HG03064 (cell line): Measurements from ENCODE around the gene SCN8A.

Source experiments
- ATAC-seq: cut with Tn5 transposase; IDR thresholded peaks from one replicate; pipeline ENCODE4 v1.9.1; 2021; ENCODE audit warnings: low read depth; ENCODE audit not compliant: unreplicated experiment

The SCN8A gene

DNA sequence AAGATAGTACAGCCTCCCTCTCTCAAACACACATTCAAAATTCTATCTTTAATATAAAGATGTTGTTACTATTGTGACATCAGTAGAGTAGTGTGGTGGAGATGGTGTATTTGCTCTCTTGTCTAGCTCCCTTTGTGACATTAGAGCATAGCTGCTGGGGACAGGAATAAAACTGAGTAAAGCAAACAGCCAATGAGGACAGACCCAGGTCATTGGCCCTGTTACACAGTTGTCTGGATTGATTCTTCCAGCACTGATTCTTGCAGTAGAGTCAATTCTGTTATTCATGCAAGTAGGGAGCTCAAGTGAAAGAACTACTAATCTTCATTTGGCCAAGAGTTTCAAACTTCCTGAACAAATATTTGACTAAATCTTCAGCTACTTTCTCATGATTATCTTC lies 72.4 kb downstream of the SCN8A start:
- no peak for ATAC-seq

DNA sequence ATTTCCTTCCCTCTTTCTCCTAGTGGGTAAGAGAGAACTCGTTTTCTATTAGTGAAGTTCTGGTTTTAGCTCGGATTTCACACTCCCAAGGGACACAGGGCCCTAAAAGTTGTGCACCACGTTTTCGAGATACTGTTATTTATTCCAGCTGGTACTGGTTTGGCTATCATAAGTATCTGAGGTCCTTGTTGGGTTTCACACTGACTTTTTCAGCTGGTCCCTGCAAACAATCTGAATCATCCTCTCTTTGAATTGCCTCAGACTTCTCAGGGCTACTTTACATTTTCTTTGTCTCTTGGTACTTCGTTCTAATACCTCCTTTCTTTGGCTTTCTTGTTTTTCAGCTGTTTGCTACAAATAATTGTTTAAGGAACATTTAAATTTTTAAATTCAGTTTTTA lies 75.7 kb downstream of the SCN8A start:
- no peak for ATAC-seq

DNA sequence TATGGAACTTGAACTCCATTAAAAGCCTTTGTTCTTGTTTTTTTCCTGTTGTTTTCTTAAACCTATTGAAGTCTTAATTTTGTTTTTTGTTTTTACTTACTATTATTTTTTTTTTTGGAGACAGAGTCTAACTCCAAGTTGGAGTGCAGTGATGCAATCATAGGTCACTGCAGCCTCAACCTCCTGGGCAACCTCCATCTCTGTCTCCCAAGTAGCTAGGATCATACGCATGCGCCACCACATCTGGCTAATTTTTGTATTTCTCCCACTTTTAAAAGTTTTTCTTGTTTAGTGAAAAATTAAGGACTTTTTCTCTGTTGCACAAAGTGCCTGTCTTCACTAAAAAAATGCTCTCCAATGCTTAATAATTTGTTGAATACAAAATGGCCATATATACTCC lies 76.2 kb downstream of the SCN8A start:
- no peak for ATAC-seq

DNA sequence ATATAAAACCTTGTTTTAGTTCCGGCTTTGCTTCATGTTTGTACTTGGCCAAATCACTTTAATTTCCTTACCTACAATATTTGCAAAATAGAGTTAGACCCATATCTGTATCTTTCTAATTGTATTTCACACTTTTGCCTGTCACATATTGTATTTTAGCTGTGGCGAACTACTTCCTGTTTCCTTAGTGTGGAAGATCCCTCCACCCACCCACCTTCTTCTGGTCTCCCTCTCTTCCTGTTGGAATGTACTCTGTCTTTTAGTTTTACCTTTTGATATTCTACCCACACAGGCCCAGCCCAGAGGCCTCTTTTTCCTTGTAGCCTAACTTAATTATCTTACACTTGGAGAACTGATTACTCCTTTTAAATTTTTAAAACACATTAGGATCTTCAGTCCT lies 78.2 kb downstream of the SCN8A start:
- ATAC-seq = no peak

DNA sequence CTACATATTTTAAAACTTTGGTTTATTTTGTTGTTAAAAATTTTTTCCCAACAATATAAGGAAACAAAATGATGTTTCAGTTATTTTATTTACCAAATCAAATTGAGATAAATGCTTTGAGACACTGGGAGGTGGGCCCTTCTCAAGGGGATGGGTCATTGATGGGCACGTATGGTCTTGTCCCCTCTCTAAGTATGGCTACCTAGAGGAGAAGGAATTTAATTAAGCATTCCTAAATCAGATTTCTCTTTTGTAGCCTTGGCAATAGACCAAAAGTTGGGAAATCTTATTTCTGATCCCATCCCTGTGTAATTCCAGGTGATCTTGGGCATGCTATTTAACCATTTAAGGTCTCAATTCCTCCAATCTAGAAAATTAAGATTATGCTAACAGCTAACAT lies 79.0 kb downstream of the SCN8A start:
- ATAC-seq = no peak

DNA sequence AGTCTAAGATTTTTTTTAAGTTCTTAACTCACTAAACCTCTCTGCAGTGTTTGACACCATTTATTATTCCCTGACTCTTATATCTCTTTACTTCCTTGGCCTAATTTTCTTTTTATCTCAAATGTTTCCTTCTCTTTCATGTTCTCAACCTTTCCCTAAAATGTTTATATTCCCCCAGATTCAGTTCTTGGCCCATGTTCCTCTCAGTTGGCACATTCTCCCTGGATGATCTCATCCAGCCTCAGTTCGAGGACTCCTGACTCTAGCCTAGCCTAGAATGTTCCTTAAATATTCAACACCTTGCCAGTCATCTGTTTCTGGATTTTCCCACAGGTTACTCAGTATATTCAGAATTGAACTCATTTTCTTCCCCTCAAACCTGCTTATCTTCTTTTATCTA lies 81.3 kb downstream of the SCN8A start:
- no peak for ATAC-seq

DNA sequence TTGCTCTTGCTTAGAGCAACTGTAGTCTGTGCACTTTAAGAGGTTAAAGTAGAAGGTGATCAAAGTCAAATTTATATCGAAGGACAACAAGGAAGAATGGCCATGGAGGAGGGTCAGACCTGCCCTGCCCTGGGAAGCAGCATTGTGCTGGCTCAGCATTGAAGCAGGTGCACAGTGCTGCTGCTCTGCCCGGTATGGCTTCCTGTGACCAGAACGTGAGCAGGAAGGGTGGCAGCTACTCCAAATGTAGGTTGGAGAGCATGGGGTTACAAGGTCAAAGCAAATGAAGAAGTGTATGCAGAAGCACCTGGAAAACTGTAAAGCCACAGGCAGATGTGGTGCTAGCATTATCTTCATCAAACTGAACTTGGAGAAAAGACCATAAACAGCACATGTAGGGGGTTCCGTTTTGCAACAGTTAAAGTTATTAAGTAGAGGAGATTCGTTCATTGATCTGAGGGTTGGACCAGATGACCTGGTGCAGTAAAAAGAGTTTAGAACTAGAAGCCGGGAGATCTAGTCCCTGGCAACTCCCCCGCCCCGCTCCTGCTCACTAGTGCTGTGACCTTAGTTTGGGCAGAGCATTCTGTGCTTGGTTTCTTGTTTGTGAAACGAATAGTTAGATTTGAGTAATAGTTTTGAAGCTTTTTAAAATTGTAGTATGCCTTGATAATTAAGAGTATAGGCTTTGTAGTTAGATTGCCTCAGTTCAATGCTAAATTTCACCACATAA lies 84.2 kb downstream of the SCN8A start:
- ATAC-seq = no peak

DNA sequence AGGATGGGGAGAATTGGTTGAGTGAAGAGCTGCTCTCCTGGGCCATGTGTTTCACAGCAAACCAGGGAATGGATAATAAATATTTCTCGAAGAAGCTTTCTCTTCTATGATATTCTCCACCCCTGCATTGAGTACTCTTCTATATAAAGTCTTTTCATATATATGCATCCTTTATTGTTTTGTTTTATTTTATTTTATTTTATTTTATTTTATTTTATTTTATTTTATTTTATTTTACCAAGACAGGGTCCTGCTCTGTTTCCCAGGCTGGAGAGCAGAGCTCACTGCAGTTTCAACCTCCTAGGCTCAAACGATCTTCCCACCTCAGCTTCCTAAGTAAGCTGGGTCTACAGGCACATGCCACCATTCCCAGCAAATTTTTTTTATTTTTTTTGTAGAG lies 85.8 kb downstream of the SCN8A start:
- ATAC-seq = no peak

DNA sequence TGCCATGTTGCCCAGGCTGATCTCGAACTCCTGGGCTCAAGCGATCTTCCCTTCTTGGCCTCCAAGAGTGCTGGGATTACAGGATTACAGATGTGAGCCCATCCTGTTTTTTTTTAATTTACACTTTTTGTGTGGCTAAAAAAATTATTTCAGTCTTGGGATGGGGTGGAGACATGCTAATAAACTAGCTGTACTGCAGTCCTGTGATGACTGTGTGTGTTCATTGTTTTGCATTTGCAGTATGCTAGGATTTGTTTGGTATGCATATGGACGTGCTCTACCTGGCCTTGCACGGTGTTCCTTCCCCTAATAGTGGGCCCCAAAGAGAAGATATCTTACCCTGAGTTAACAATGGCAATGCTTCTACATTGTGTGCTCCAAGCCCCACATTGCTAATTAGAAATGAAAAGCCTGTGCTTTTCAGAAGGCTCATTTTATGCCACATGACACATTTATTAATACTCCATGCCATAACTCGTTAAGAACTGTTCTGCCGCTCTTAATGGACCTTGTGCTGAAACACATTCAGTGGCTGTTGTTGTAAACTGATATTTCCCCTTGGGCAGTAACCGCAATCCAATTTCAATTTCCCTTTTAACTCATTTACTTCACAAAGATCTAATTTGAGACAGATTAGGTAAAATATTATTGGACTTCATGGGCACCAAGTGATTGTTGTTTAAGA lies 86.4 kb downstream of the SCN8A start:
- ATAC-seq = no peak

DNA sequence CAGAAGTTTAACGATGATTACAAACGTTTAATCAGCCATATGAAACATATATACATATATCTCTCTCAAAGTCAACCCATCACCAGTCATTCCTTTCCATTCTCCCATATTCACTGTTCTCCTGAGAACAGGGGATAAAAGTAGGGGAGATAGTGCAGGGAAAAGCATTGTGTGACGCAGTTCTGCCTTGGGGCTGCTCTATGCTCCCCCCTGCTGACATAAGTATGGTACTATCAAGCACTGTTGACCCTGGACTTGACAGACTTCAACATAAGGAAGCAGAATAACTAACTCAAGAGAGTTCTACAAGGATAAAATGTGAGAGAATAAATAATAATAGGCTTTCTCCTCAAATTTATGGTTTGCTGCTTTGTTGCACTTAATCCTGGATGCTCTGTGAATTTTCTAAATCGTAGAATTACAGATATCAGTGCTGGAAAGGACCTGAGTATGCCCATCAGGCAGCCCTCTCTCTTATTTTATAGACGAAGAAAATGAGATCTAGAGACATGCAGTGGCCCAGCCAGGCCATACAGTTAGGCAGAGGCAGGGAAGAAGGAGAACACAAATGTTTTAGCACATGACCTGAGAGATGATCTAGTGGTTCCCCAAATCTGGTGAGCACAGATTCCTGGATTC lies 87.2 kb downstream of the SCN8A start:
- ATAC-seq = no peak

DNA sequence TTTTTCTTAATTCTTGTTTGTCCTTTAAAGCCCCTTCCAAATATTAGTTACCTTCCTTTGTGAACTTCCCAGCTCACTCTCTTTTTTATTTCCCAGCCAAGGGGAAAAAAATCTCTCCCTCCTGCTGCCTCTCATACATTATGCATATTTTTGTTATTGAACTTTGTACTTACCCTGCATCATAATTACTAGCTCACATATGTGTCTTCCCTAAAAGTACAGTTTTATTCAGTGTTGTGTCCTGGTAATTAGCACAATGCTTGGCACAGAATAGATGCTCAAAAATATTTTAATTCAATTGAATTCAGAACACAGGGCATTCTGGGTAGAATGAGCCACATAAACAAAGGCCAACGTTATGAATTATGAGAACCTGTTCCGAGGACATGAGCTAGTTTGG lies 91.9 kb downstream of the SCN8A start:
- ATAC-seq = no peak

DNA sequence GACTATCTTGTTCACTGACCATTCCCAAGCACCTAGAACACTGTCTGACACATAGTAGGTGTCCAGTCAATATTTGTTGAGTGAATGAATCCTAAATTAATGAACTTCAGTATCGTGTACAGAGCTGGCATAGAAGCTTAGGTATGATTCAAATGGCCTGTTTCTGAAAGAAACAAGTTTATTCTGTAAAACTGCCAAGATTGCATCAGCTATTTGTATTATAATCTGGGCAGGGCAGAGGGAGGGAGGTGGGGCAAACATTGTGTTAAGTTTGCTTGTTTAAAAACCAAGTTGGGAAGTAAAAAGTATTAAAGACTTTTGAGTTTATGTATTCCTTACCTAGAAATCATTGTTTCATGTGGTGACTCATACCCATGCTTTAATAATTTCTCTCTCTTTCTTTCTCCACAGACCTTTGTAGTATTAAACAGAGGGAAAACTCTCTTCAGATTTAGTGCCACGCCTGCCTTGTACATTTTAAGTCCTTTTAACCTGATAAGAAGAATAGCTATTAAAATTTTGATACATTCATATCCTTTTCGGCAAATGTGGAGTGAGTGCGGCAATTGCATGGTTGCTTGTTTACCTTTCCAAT lies 92.8 kb downstream of the SCN8A start:
- no peak for ATAC-seq

DNA sequence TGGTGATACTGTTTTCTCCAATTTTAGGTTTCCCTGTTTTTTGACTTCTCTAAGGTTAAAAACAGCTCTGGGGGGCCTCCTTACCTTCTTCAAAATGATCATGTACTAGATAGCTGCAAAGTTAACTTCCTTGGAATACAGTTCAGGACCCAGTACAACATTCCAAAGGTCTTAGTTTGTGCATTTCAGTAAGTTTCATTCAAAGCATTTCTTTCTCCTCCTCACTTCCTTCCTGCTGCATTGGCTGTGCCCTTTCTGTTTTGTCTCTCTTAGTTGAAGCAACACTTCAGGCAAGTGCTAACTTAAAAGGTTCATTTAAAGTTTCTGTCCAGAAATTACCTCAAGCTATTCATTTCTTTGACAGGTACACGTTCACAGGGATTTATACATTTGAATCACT lies 95.7 kb downstream of the SCN8A start:
- no peak for ATAC-seq

DNA sequence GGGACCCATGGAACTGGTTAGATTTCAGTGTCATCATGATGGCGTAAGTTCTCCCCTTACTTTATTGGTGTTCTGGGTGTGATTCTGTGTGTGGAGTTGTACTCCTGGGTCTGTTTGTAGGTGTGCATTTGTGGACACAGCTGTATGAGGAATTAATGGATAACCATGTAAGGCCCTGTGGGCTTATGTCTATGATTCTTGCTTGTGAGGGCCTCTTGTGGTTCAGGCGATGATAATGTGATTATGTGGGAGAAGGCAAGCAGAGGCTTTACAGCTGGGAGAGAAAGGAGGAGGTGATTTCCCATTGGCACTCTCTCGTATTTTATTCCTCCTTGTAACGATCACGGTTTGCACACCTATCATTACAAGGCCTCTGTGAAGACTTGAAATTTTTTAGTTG lies 96.1 kb downstream of the SCN8A start:
- no peak for ATAC-seq

DNA sequence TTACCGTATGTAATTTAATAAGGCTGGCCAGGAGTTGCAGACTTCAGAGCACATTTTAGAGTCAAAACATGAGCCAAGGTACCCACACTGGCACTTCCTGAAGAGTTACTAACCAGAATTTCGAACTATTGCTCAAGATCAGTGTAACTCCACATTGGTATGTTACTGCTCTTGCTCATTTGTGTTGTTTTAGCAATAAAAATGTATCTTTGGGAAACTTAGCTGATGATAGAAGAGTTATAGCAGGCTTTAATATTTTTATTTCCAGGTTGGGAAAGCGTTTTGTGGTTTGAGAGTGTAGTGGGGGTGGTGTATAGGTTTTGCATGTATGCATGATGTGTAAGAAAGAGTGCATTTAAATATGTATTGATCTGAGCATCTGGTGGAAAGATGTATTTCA lies 96.6 kb downstream of the SCN8A start:
- ATAC-seq = no peak

DNA sequence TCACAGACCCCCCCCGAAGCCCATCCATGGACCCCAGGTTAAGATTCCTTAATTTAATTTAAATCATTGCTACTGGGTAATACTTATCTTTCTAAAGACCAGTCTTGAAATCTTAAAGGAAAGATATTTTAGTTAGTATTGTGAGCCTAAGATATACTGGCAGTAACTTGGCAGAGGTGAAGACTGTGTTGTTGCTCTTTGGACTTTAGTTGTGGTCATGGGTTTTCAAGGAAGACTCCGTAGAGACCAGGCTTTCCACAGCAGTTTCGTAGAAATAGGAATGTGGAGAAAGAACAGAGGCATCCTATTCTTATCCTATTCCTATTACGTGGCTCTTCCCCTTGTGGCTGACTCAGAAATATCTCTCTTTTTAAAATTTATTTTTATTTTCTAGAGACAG lies 99.0 kb downstream of the SCN8A start:
- ATAC-seq = no peak

DNA sequence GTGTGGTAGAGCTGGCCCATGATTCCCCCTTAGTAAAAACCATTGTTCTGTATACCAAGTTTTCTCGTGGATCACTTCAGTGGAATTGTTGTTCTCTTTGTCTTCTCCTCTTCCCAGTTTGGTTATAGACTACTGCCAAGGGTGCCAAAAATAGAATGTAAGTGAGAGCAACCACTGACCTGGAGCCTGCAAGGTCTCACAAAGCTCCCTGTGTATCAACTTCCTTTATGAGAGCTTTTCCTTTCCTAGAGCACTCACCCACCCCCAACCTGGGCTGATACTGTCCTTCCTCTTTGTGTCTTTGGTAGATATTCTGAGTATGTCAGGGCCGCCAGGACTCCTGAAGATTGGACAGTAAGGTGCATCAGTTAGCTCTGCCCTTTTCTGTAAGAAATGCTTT lies 101.0 kb downstream of the SCN8A start:
- ATAC-seq = no peak

DNA sequence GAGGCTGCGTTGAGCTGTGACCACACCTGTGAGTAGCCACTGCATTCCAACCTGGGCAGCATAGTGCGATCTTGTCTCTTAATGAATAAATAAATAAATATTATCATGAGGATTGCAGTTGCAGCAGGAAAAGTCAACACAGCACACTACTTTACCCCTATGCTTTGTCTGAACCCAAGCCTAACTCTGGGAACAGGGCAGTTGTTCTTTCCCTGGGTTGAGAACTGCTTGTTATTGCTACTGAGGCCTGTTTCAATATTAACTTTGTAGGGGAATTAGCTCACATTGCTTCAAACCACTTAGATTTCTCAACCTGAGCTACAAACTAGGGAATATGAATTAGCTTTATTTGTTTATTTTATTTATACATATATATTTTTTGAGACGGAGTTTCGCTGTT lies 102.5 kb downstream of the SCN8A start:
- no peak for ATAC-seq

DNA sequence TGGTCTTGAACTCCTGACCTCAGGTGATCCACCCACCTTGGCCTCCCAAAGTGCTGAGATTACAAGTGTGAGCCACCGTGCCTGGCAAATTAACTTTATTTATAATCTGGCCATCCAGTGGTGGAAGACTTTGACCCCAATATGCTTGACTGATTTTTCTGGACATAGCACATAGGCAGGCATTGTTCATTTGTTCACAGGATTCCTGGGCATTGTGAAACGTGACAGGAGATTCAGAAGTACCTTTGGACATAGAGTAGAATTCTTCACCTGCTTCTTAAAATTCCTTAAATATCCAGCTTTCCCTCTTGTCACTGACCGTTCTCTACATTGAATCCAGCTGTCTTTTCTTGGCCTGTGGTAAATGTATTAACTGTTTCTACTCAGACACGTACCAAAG lies 103.1 kb downstream of the SCN8A start:
- ATAC-seq = no peak

DNA sequence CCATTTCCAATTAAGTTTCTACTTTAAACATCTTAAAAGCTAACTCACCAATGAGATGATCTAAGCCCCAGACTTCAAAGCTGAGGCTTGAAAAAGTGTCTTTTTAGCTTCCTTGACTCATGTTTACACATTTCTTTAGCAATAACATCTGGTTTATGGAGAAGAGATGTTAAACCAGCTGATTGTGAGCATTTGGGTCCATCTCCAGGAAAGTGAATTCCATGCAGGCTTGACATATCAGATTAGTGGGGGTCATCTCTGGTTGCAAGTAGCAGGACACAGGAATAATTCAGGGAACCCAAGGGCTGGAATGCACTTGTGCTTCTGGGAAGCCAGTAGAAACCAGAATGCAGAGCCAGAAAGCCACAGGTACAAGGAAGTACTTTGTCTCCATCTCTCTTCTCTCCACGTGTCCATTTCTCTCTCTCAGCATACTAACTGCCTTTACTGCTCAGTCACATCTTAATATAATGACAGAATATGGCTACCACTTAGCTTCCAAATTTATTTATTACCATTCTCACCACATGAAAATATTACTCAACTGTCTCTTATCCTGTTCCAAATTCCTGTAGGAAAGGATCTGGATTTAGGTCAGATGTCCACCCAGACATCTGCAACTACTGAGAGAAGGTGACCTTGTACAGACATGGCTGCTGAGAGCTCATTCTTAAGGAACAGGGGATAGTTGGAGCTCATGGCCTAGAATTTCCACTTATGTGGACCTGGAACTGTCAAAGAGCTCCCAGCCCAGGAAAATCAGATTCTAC lies 104.4 kb downstream of the SCN8A start:
- no peak for ATAC-seq

DNA sequence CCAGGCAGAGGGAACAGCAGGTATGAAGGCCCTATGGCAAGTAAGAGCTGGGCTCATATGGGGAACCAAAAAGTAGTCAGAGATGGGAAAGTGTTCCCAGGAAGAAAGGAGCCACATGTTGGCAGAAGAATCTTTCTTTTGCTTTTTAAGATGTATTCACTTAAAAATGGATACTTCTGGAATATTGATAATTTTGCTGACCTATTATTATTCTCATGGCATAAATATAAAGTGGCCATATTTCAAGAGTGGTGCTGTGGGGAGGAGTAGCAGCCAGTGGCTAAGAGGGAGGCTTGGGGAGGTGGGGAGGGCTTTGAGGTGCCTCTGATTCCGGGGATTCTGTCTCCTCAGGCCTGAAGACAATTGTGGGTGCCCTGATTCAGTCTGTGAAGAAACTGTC lies 108.2 kb downstream of the SCN8A start:
- ATAC-seq = no peak
